Mucosa of rectum (tissue), 2 donors: ENCODE results near the gene TIRAP.
A peak's percentile ranks its signal among the peaks of the same experiment; 100 is the strongest.

ENCODE experiments used
- H3K27ac ChIP-seq, 2 donors: one replicate each; pipeline ENCODE4 v1.7.0; 2013; ENCODE audit warnings: inconsistent platforms in 2 of 2, low read depth in 2 of 2, low read length in 2 of 2
- H3K27me3 ChIP-seq, 2 donors: one replicate each; pipeline ENCODE4 v1.7.0; 2013; ENCODE audit warnings: low read length in 2 of 2; ENCODE audit not compliant: control insufficient read depth in 2 of 2, insufficient read depth in 2 of 2
- H3K36me3 ChIP-seq, 2 donors: one replicate each; pipeline ENCODE4 v1.7.0; 2013; ENCODE audit warnings: low read length in 2 of 2; ENCODE audit not compliant: control insufficient read depth in 2 of 2, insufficient read depth in 2 of 2
- H3K4me1 ChIP-seq, 2 donors: one replicate each; pipeline ENCODE4 v1.7.0; 2013; ENCODE audit warnings: low read length in 2 of 2, mild to moderate bottlenecking in 1 of 2; ENCODE audit not compliant: control insufficient read depth in 2 of 2, insufficient read depth in 2 of 2
- H3K4me3 ChIP-seq, 2 donors: one replicate each; pipeline ENCODE4 v1.7.0; 2013; ENCODE audit warnings: low read length in 2 of 2
- H3K9ac ChIP-seq, 2 donors: one replicate each; pipeline ENCODE4 v1.7.0; 2013; ENCODE audit warnings: low read length in 2 of 2, low read depth in 1 of 2, mild to moderate bottlenecking in 1 of 2
- H3K9me3 ChIP-seq, 2 donors: one replicate each; pipeline ENCODE4 v1.7.0; 2013; ENCODE audit warnings: low read length in 2 of 2; ENCODE audit not compliant: control insufficient read depth in 2 of 2
- donor health status: healthy.
- donor health status: Normal muscosa, but diverticular disease.

Gene TIRAP

GRCh38 chr11:126317756-126318573 lies 35.1 kb downstream of the TIRAP start:
- H3K9me3 ChIP-seq = no peaks in the 10 kb centered on the region
- H3K27ac ChIP-seq = peak overlapping the region; percentile 53 to 75
- peak overlapping the region in 1 of 2 donors; percentile 6 for H3K9ac ChIP-seq
- no peaks in the 10 kb centered on the region for H3K36me3 ChIP-seq
- no peaks in the 10 kb centered on the region for H3K27me3 ChIP-seq
- peaks cover 21 to 23% of the 10 kb centered on the region in 2 donors for H3K4me1 ChIP-seq
- peak overlapping the region; percentile 6 to 20 for H3K4me3 ChIP-seq

- Histone ChIP-seq H3K27me3 (no peaks in the 10 kb centered on the region), H3K4me3 (peak overlapping the region in 1 of 2 donors; percentile 20), H3K9me3 (no peaks in the 10 kb centered on the region), H3K4me1 (peaks cover 16 to 23% of the 10 kb centered on the region in 2 donors), H3K36me3 (no peaks in the 10 kb centered on the region), H3K27ac (peak overlapping the region; percentile 53 to 75), H3K9ac (peak overlapping the region in 1 of 2 donors; percentile 6)
These were observed 35.9 kb downstream of the TIRAP start for GRCh38 chr11:126318574-126319373.

GRCh38 chr11:126319374-126319740 lies 36.5 kb downstream of the TIRAP start:
- H3K27ac ChIP-seq = peak overlapping the region; percentile 53 to 75
- no peak overlapping the region for H3K4me3 ChIP-seq
- H3K27me3 ChIP-seq = no peaks in the 10 kb centered on the region
- H3K9me3 ChIP-seq = no peaks in the 10 kb centered on the region
- H3K36me3 ChIP-seq = no peaks in the 10 kb centered on the region
- peaks cover 16 to 23% of the 10 kb centered on the region in 2 donors for H3K4me1 ChIP-seq
- no peak overlapping the region for H3K9ac ChIP-seq

- Histone ChIP-seq H3K36me3 (no peaks in the 10 kb centered on the region), H3K9me3 (no peaks in the 10 kb centered on the region), H3K4me3 (no peak overlapping the region), H3K9ac (no peak overlapping the region), H3K27me3 (no peaks in the 10 kb centered on the region), H3K4me1 (peaks cover 10 to 16% of the 10 kb centered on the region in 2 donors), H3K27ac (no peak overlapping the region)
These were observed 40.1 kb downstream of the TIRAP start for GRCh38 chr11:126322996-126323395.

GRCh38 chr11:126327281-126328000 lies 44.5 kb downstream of the TIRAP start:
- H3K27ac ChIP-seq = no peak overlapping the region
- H3K27me3 ChIP-seq = no peaks in the 10 kb centered on the region
- no peak overlapping the region for H3K4me3 ChIP-seq
- H3K36me3 ChIP-seq = peaks cover 0 to 7% of the 10 kb centered on the region in 2 donors
- no peaks in the 10 kb centered on the region for H3K9me3 ChIP-seq
- H3K4me1 ChIP-seq = peaks cover 0 to 2% of the 10 kb centered on the region in 2 donors
- H3K9ac ChIP-seq = no peak overlapping the region

GRCh38 chr11:126328001-126328390 lies 45.1 kb downstream of the TIRAP start:
- H3K27ac ChIP-seq = no peak overlapping the region
- H3K36me3 ChIP-seq = peaks cover 1 to 7% of the 10 kb centered on the region in 2 donors
- no peak overlapping the region for H3K9ac ChIP-seq
- H3K9me3 ChIP-seq = no peaks in the 10 kb centered on the region
- no peak overlapping the region for H3K4me3 ChIP-seq
- H3K4me1 ChIP-seq = peaks cover 0 to 2% of the 10 kb centered on the region in 2 donors
- no peaks in the 10 kb centered on the region for H3K27me3 ChIP-seq

GRCh38 chr11:126328444-126328843 lies 45.6 kb downstream of the TIRAP start:
- Histone ChIP-seq H3K27ac (no peak overlapping the region), H3K27me3 (no peaks in the 10 kb centered on the region), H3K4me3 (no peak overlapping the region), H3K9ac (no peak overlapping the region), H3K9me3 (no peaks in the 10 kb centered on the region), H3K4me1 (peaks cover 0 to 2% of the 10 kb centered on the region in 2 donors), H3K36me3 (peaks cover 6 to 11% of the 10 kb centered on the region in 2 donors)

- no peak overlapping the region for H3K27ac ChIP-seq
- no peaks in the 10 kb centered on the region for H3K9me3 ChIP-seq
- H3K27me3 ChIP-seq = no peaks in the 10 kb centered on the region
- H3K4me1 ChIP-seq = peaks cover 0 to 2% of the 10 kb centered on the region in 2 donors
- H3K9ac ChIP-seq = no peak overlapping the region
- no peak overlapping the region for H3K4me3 ChIP-seq
- H3K36me3 ChIP-seq = peaks cover 7 to 11% of the 10 kb centered on the region in 2 donors
These were observed 46.2 kb downstream of the TIRAP start for GRCh38 chr11:126328938-126329643.

- Histone ChIP-seq H3K4me3 (no peak overlapping the region), H3K9me3 (no peaks in the 10 kb centered on the region), H3K36me3 (peaks cover 7 to 11% of the 10 kb centered on the region in 2 donors), H3K9ac (no peak overlapping the region), H3K4me1 (peaks cover 0 to 2% of the 10 kb centered on the region in 2 donors), H3K27ac (no peak overlapping the region), H3K27me3 (no peaks in the 10 kb centered on the region)
These were observed 46.8 kb downstream of the TIRAP start for GRCh38 chr11:126329644-126330211.
